Epithelial cell of prostate (primary cell): ENCODE data around the gene UBLCP1.
"Not testable (repeated sequence)": the region's sequence is repeated elsewhere in the genome, so short reads cannot be mapped to it uniquely, and the experiment has no call there.

Experiments
- DNase-seq: peaks from one replicate; pipeline ENCODE4 v3.0.0-alpha.2; 2011; ENCODE audit warnings: low read depth, low spot score
- H3K27ac ChIP-seq: fragments of 450-650 bp; 2 replicates; pipeline ENCODE4 v1.5.1; 2017; ENCODE audit warnings: mild to moderate bottlenecking

UBLCP1 gene

GRCh38 chr5:159244163-159244562 is 18.9 kb upstream of the UBLCP1 start:
- DNase-seq: no peak
- H3K27ac ChIP-seq: no peak overlapping the region

GRCh38 chr5:159244890-159245289 is 18.2 kb upstream of the UBLCP1 start:
- no peak for DNase-seq
- H3K27ac ChIP-seq: no peak overlapping the region

GRCh38 chr5:159249158-159249557 is 13.9 kb upstream of the UBLCP1 start:
- no peak overlapping the region for H3K27ac ChIP-seq
- no peak for DNase-seq

GRCh38 chr5:159252195-159252594 is 10.9 kb upstream of the UBLCP1 start:
- no peak for DNase-seq
- no peak overlapping the region for H3K27ac ChIP-seq

- DNase-seq: no peak
- H3K27ac ChIP-seq: no peak overlapping the region
These were observed 6.1 kb upstream of the UBLCP1 start for GRCh38 chr5:159257007-159257406.

GRCh38 chr5:159257629-159258283 is 5.3 kb upstream of the UBLCP1 start:
- DNase-seq: no peak
- H3K27ac ChIP-seq: no peak overlapping the region

- no peak for DNase-seq
- H3K27ac ChIP-seq: no peak overlapping the region
These were observed 4.7 kb upstream of the UBLCP1 start for GRCh38 chr5:159258361-159258760.

DNA sequence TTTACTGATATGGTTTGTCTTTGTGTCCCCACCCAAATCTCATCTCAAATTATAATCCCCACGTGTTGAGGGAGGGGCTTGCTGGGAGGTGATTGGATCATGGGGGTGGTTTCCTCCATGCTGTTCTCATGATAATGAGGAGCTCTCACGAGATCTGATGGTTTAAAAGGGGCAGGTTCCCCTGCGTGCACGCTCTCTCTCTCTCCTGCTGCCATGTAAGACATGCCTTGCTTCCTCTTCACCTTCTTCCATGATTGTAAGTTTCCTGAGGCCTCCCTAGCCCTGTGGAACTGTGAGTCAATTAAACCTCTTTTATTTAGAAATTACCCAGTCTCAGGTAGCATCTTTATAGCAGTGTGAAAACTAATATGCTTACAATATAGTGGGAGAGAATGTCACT is 2.9 kb upstream of the UBLCP1 start:
- DNase-seq, H3K27ac ChIP-seq: not testable (repeated sequence)

GRCh38 chr5:159262472-159262858 is 625 bp upstream of the UBLCP1 start:
- DNase-seq: no peak
- H3K27ac ChIP-seq: peak overlapping the region; percentile 98

GRCh38 chr5:159263569-159263905 is 447 bp downstream of the UBLCP1 start:
- no peak for DNase-seq
- H3K27ac ChIP-seq: peak overlapping the region; percentile 98

GRCh38 chr5:159266764-159267163 is 3.7 kb downstream of the UBLCP1 start:
- not testable (repeated sequence) for H3K27ac ChIP-seq, DNase-seq

DNA sequence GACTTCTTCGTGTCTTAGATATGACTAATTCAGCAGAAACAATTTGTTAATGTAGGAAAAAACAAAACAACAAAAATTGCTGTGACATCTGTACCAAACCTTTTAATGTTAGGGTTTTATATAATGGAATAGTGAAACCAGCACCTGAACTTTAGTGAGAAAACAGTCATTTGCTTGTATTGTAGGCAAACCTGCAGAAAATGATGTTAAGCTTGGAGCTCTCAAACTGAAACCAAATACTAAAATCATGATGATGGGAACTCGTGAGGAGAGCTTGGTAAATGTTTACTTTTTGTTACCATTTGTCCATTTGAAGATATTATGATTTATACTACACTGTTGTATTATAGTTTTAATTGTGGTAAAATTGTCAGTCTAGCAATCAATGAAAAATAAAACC is 6.6 kb downstream of the UBLCP1 start:
- H3K27ac ChIP-seq: no peak overlapping the region
- DNase-seq: no peak

GRCh38 chr5:159273923-159274322 is 10.8 kb downstream of the UBLCP1 start:
- no peak overlapping the region for H3K27ac ChIP-seq
- DNase-seq: no peak

DNA sequence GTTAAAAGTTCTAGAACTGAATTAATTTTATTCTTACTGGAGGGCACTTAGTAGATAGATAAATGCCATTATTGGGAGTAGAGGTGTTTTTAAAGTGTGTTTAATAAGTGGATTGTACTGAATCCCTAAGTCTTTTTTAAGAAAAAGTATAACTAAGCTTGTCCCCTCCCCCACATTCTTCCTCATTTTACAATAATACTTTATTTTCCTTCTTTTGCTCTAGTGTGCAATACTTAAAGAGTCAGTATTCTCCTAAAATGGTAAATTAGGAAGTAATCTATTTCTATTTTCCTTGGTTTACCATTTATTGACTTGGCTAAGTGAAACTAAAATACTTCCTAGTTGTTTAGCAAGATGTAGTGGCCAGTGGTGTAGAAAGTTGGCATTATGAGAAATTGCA is 11.6 kb downstream of the UBLCP1 start:
- no peak overlapping the region for H3K27ac ChIP-seq

DNA sequence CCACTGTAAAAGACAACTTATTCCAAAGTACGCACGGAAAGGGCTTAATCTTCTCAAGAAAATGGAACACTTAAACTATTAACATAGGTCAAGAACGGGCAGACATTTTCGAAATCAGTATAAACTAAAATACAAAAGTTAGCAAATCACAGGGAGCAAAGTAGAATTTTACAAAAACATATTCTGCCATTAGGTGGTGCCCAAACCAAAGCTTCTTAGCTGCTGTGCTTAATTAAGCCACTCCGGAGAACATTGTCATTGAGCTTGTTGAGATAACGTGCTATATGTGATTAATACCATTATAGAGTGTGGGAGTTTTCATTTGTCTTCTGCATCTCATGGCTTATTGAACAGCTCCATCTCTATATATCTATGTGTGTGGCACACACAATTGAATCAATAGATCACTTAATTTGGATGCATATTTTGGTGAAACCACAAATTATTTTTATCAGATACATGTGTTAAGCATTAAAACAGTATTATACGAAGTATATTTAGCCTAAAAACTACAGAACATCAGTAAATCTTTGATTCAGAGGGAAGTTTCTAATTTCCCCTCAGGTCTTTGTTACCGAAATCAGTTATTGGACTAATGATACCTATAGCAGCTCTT is 23.4 kb downstream of the UBLCP1 start:
- no peak for DNase-seq
- no peak overlapping the region for H3K27ac ChIP-seq

More for the DNA sequence above, 11.6 kb downstream of the UBLCP1 start:
- DNase-seq: no peak

DNA sequence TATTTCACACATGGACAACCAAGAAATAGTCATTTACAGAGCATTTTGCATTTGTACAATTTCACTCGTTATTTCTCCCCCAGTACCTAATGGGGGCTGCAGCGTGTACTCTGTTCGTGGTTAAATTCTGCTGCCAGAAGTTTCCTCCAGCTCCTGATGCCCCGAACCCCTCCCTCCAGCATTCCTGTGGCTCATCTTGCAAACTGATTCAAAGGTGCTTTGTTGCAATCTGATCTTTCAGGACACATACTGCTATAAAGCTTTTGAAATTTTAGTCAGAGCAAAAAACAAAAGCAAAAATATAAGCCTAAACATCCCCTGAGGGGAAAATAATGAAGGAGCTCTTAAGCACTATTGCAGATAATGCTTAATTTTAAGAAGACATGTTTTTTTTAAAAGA is 27.7 kb downstream of the UBLCP1 start:
- DNase-seq: no peak
- H3K27ac ChIP-seq: no peak overlapping the region

DNA sequence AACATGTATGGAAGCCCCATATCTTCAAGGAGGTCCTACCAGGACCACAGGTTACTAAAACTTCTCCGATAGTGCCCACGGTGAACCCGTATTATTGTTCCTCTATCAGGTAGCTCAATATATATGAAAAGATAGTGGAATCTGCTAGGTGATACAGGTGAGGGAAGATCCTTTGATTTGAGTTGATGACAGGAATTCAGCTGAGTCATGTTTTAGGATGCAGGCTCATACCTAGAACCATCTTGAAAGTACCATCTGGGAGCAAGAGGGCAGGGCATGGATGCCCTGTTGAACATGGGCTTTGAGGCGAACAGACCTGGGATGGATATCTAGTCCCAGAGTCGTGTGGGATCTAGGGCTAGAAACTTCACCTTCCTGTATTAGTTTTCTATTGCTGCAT is 31.8 kb downstream of the UBLCP1 start:
- H3K27ac ChIP-seq: no peak overlapping the region
- DNase-seq: no peak

DNA sequence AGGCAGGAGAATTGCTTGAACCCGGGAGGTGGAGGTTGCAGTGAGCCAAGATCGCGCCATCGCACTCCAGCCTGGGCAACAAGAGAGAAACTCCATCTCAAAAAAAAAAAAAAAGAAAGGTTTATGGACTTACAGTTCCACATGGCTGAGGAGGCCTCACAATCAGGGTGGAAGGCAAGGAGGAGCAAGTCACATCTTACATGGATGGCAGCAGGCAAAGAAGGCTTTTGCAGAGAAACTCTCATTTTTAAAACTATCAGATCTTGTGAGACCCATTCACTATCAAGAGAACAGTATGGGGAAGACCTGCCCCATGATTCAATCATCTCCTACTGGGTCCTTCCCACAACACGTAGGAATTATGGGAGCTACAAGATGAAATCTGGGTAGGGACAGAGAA is 34.2 kb downstream of the UBLCP1 start:
- DNase-seq, H3K27ac ChIP-seq: not testable (repeated sequence)

- DNase-seq: no peak
- no peak overlapping the region for H3K27ac ChIP-seq
These were observed 38.4 kb downstream of the UBLCP1 start for GRCh38 chr5:159301466-159301865.

- not testable (repeated sequence) for DNase-seq
- peak overlapping the region; percentile 38 for H3K27ac ChIP-seq
These were observed 39.1 kb downstream of the UBLCP1 start for GRCh38 chr5:159301929-159302860.

GRCh38 chr5:159303286-159303685 is 40.2 kb downstream of the UBLCP1 start:
- H3K27ac ChIP-seq: no peak overlapping the region
- no peak for DNase-seq
